Testis (tissue), 2 donors: ENCODE measurements around the gene CAPN5.

Source experiments
- CTCF ChIP-seq, 3 experiments: fragments of 450-650 bp in 2 of 3; fragments of 200-600 bp in 1 of 3; sonication (generic) in 1 of 3; IDR thresholded peaks; one replicate each; pipeline ENCODE4 v1.5.1; 2016 to 2019; ENCODE audit warnings: antibody characterized with exemption in 3 of 3, mild to moderate bottlenecking in 2 of 3, moderate library complexity in 1 of 3
- POLR2A ChIP-seq: fragments of 450-650 bp; IDR thresholded peaks from one replicate; pipeline ENCODE4 v1.6.1; 2017; ENCODE audit warnings: antibody characterized with exemption, mild to moderate bottlenecking, moderate library complexity

- TF ChIP-seq CTCF (IDR thresholded peaks at IDR 0.05) (no peak), POLR2A (no peak)
Observed at GRCh38 chr11:77159937-77160495, 93.2 kb downstream of the CAPN5 start.
